Osteoblast (primary cell): ENCODE results near the gene PNLIPRP3. TPM values are rescaled to one million over a fixed set of nuclear protein-coding genes. Genes with fewer than 3 reads are reported as not detected.

Experiments
- DNase-seq: peaks from one replicate; pipeline ENCODE4 v3.0.0; 2011; ENCODE audit warnings: low spot score, mixed read lengths; ENCODE audit not compliant: insufficient read length; ENCODE audit errors: missing footprints
- H2AFZ ChIP-seq: 2 replicates; pipeline ENCODE4 v1.6.0; 2011; ENCODE audit warnings: mild to moderate bottlenecking, low read length
- H3K27ac ChIP-seq: 2 replicates; pipeline ENCODE4 v1.5.1; 2011; ENCODE audit warnings: mild to moderate bottlenecking, low read depth, low read length, moderate library complexity
- H3K27me3 ChIP-seq: 2 replicates; pipeline ENCODE4 v1.6.0; 2012; ENCODE audit warnings: mild to moderate bottlenecking, control low read depth, inconsistent platforms, low read length, moderate library complexity; ENCODE audit not compliant: insufficient read depth
- H3K36me3 ChIP-seq: 2 replicates; pipeline ENCODE4 v1.5.1; 2011; ENCODE audit warnings: mild to moderate bottlenecking, low read length, control low read depth, moderate library complexity; ENCODE audit not compliant: insufficient read depth
- H3K4me1 ChIP-seq: 2 replicates; pipeline ENCODE4 v1.5.1; 2011; ENCODE audit warnings: mild to moderate bottlenecking, low read length, control low read depth, moderate library complexity; ENCODE audit not compliant: insufficient read depth
- H3K4me2 ChIP-seq: 2 replicates; pipeline ENCODE4 v1.6.0; 2011; ENCODE audit warnings: mild to moderate bottlenecking, low read length; ENCODE audit not compliant: insufficient read depth
- H3K4me3 ChIP-seq: fragments of 200-600 bp; sonication (generic); 3 replicates; pipeline ENCODE4 v1.5.1; 2012; ENCODE audit warnings: mild to moderate bottlenecking, low read length, inconsistent platforms; ENCODE audit not compliant: insufficient read depth
- H3K79me2 ChIP-seq: 2 replicates; pipeline ENCODE4 v1.6.0; 2012; ENCODE audit warnings: mild to moderate bottlenecking, low read length, control low read depth, inconsistent platforms; ENCODE audit not compliant: insufficient read depth
- H3K9me3 ChIP-seq: 2 replicates; pipeline ENCODE4 v1.5.1; 2011; ENCODE audit warnings: low read depth, low read length, control low read depth
- H4K20me1 ChIP-seq: 2 replicates; pipeline ENCODE4 v1.6.0; 2012; ENCODE audit warnings: mild to moderate bottlenecking, low read length, control low read depth; ENCODE audit not compliant: insufficient read depth
- small RNA-seq: library from RNA; depleted of rRNA; stranded (forward); fragments of <200 nt; gene quantifications from one replicate; pipeline ENCODE3, GENCODE V24; 2012
- total RNA-seq: library from RNA; depleted of rRNA; stranded (reverse); fragments of >200 nt; gene quantifications from 2 replicates; pipeline ENCODE4 v1.2.3, GENCODE V29; 2012
- TF ChIP-seq, protein P1 (sequence below): IDR thresholded peaks from 2 replicates; pipeline ENCODE4 v1.5.1; 2011; ENCODE audit warnings: mild to moderate bottlenecking, low read depth, low read length, moderate library complexity; ENCODE audit errors: extremely low read depth

The PNLIPRP3 gene
- total RNA-seq, 1 donor: 0.72 TPM

DNA sequence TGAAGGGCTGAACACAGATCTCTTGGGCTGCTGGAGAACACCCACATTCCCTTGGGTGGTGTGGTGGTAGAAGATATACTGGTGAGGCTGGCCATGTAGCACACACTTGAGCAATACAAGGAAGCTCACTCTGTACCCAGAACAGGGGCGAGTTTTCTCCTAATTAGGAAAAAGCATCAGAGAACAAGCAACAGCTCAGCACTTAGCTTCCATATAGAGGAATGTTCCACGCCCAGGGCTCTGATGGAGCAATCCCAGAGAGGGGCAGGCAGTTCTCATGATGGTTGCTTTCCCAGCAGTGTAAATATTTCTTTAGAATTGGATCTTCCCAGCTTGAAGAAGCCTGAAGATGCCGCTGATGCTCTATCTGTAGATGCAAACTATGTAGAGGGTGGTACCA, 97.1 kb downstream of the PNLIPRP3 start:
- TF ChIP-seq, protein P1, sequence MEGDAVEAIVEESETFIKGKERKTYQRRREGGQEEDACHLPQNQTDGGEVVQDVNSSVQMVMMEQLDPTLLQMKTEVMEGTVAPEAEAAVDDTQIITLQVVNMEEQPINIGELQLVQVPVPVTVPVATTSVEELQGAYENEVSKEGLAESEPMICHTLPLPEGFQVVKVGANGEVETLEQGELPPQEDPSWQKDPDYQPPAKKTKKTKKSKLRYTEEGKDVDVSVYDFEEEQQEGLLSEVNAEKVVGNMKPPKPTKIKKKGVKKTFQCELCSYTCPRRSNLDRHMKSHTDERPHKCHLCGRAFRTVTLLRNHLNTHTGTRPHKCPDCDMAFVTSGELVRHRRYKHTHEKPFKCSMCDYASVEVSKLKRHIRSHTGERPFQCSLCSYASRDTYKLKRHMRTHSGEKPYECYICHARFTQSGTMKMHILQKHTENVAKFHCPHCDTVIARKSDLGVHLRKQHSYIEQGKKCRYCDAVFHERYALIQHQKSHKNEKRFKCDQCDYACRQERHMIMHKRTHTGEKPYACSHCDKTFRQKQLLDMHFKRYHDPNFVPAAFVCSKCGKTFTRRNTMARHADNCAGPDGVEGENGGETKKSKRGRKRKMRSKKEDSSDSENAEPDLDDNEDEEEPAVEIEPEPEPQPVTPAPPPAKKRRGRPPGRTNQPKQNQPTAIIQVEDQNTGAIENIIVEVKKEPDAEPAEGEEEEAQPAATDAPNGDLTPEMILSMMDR: no peak
- Histone ChIP-seq H3K4me2 (no peak overlapping the region), H3K4me3 (no peak overlapping the region), H3K79me2 (no peaks in the 10 kb centered on the region), H3K27ac (no peak overlapping the region), H2AFZ (no peak overlapping the region), H3K4me1 (no peaks in the 10 kb centered on the region), H3K27me3 (no peaks in the 10 kb centered on the region), H4K20me1 (no peaks in the 10 kb centered on the region), H3K36me3 (no peaks in the 10 kb centered on the region), H3K9me3 (no peaks in the 10 kb centered on the region)
- DNase-seq: no peak

DNA sequence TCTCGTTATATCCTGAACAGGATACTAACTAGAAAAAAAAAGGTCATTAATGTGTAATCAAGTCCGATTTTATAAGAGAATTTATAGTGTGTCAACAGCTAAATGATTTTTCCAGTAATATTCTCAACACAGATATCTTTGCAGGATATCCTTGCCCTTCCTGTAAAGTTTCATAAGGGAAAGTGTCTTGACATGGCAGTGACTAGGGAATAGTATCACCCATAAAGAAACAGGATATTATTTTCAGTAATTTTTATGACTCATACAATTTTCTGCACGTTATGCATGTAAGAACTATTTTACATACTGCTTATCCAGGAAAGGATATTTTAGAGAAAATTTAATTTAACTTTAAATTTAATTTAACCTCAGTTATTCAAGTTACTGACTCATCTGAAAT, 98.6 kb downstream of the PNLIPRP3 start:
- H3K4me3 ChIP-seq: no peak overlapping the region
- H3K9me3 ChIP-seq: no peaks in the 10 kb centered on the region
- H2AFZ ChIP-seq: no peak overlapping the region
- no peaks in the 10 kb centered on the region for H3K4me1 ChIP-seq
- no peaks in the 10 kb centered on the region for H3K27me3 ChIP-seq
- H4K20me1 ChIP-seq: no peaks in the 10 kb centered on the region
- DNase-seq: no peak
- TF ChIP-seq, protein P1: no peak
- H3K27ac ChIP-seq: no peak overlapping the region
- no peaks in the 10 kb centered on the region for H3K36me3 ChIP-seq
- no peak overlapping the region for H3K4me2 ChIP-seq
- H3K79me2 ChIP-seq: no peaks in the 10 kb centered on the region

Small RNAs within 50 kb of the gene (small RNA-seq; reads per million reads assigned to genes)
- gene SNRPGP6: not detected

Other genes with a start within 250 kb of the PNLIPRP3 start
- gene GFRA1, start 154.6 kb upstream of the PNLIPRP3 start, total RNA-seq: 76.0 and 76.6 TPM in 2 replicates
- gene CCDC172, start 103.4 kb upstream of the PNLIPRP3 start, total RNA-seq: not detected in 2 replicates
- not detected in 2 replicates for gene PNLIP, start 118.1 kb downstream of the PNLIPRP3 start, total RNA-seq
- gene PNLIPRP1, start 163.1 kb downstream of the PNLIPRP3 start, total RNA-seq: not detected in 2 replicates
- not detected in 2 replicates for gene PNLIPRP2, start 193.1 kb downstream of the PNLIPRP3 start, total RNA-seq